OCI-LY3 (cell line): ENCODE data around the gene ERBB3.

ENCODE experiments used
- EZH2phosphoT487 ChIP-seq: fragments of 200-600 bp; shearing (Covaris generic); IDR thresholded peaks from 2 replicates; pipeline ENCODE4 v1.6.1; 2018; ENCODE audit warnings: antibody characterized with exemption, mixed run types, low read depth
- TF ChIP-seq, protein P1 (sequence below): fragments of 200-600, 300-600 bp; sonication (generic); IDR thresholded peaks from 2 replicates; pipeline ENCODE4 v1.5.1; 2014; ENCODE audit warnings: antibody characterized with exemption, low read length, low read depth

DNA sequence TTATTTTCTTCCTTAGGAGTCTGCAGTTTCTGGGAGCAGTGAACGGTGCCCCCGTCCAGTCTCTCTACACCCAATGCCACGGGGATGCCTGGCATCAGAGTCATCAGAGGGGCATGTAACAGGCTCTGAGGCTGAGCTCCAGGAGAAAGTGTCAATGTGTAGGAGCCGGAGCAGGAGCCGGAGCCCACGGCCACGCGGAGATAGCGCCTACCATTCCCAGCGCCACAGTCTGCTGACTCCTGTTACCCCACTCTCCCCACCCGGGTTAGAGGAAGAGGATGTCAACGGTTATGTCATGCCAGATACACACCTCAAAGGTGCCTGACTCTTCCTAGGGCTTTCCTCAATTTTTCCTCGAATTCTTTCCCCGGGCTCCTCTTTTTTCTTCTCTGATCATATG, 21.1 kb downstream of the ERBB3 start:
- TF ChIP-seq, protein P1, sequence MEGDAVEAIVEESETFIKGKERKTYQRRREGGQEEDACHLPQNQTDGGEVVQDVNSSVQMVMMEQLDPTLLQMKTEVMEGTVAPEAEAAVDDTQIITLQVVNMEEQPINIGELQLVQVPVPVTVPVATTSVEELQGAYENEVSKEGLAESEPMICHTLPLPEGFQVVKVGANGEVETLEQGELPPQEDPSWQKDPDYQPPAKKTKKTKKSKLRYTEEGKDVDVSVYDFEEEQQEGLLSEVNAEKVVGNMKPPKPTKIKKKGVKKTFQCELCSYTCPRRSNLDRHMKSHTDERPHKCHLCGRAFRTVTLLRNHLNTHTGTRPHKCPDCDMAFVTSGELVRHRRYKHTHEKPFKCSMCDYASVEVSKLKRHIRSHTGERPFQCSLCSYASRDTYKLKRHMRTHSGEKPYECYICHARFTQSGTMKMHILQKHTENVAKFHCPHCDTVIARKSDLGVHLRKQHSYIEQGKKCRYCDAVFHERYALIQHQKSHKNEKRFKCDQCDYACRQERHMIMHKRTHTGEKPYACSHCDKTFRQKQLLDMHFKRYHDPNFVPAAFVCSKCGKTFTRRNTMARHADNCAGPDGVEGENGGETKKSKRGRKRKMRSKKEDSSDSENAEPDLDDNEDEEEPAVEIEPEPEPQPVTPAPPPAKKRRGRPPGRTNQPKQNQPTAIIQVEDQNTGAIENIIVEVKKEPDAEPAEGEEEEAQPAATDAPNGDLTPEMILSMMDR, result no peak
- TF ChIP-seq EZH2phosphoT487, result no peak
